ENCODE results near the gene PLCB2. TPM values are rescaled to one million over a fixed set of nuclear protein-coding genes. Genes with fewer than 3 reads are reported as not detected.

The PLCB2 gene
- total and polyA plus RNA-seq, 9 of the 15 experiments (the other 6 are each of a cell fraction or from before 2014, with no cell fraction given), result 0.37 to 12.3 (median 8.0) TPM

- 0 out of 2 replicates have a peak, but pooled peaks cover 3% of the 10 kb centered on the region for H4K20me1 ChIP-seq (replicated peaks; ENCODE audit: control insufficient read depth, insufficient read depth, low read length)
- H3K9me3 ChIP-seq (replicated peaks; ENCODE audit: control insufficient read depth, insufficient read depth, low read depth, low read length), result no peaks in the 10 kb centered on the region
- peaks cover 0 to 7% of the 10 kb centered on the region in 2 experiments; a peak in 1 of 5 replicates for H3K27me3 ChIP-seq (ENCODE audit: control insufficient read depth in 2 of 2, insufficient read depth in 2 of 2, low read length in 2 of 2)
- DNase-seq (ENCODE audit: extremely low read depth in 1 of 4, low spot score in 3 of 4), result peak in 1 of 4 experiments; percentile 7
- H3K27ac ChIP-seq (ENCODE audit: extremely low read depth, low read depth, low read length), result no peak overlapping the region
- H3K4me1 ChIP-seq (replicated peaks in 1 of 2; ENCODE audit: control insufficient read depth in 2 of 2, insufficient read depth in 2 of 2, low read length in 2 of 2), result peaks cover 26 to 41% of the 10 kb centered on the region in 2 experiments; a peak in 4 of 5 replicates
- POLR2A ChIA-PET, result interaction anchor here (0.6 to 1.8 kb wide), 4 partner anchors 15 to 39 kb away, joined by 3 to 6 read pairs (median 3); no protein-coding TSS in a partner anchor
- no peak overlapping the region for H3K4me3 ChIP-seq
- no TSS peak for BruUV-seq (replicated peaks)
- 54% methylated on average over 16 of the region's 19 CpGs for WGBS (ENCODE audit: insufficient coverage, low coverage, missing lambda C conversion rate)
- H3K79me2 ChIP-seq (ENCODE audit: control insufficient read depth, insufficient read depth, low read length), result no peaks in the 10 kb centered on the region
- H3K36me3 ChIP-seq (ENCODE audit: control insufficient read depth, insufficient read depth, low read length), result no peaks in the 10 kb centered on the region
- TF ChIP-seq KAT7 (CRISPR knock-in tag; IDR thresholded peaks at IDR 0.05; ENCODE audit: borderline replicate concordance) (peak; percentile 44; the same call in 1 of the 2 replicates), ZNF140 (CRISPR knock-in tag; IDR thresholded peaks at IDR 0.05) (no peak), ZNF436 (CRISPR knock-in tag; IDR thresholded peaks at IDR 0.05) (no peak), ZNF668 (CRISPR knock-in tag; IDR thresholded peaks at IDR 0.05) (no peak), DIDO1 (tag; IDR thresholded peaks at IDR 0.05; ENCODE audit: low read depth) (no peak)
- H3K4me2 ChIP-seq (ENCODE audit: insufficient read depth, low read length), result peak overlapping the region; percentile 71
- ATAC-seq, result no peak; the same call in 2 of the 3 replicates
- CTCF ChIA-PET (ENCODE audit: low intra/inter-chr PET ratio), result no interaction called here
- intact Hi-C loops (cut with micrococcal nuclease), result no loop called here
- H3K9ac ChIP-seq (ENCODE audit: insufficient read depth in 1 of 2, low read depth in 2 of 2, low read length in 2 of 2), result peak overlapping the region; percentile 10 to 84; a peak in 3 of 4 replicates
- H3K9me1 ChIP-seq (ENCODE audit: control insufficient read depth, insufficient read depth, low read length), result no peaks in the 10 kb centered on the region
- FAIRE-seq, result no peak
- H2AFZ ChIP-seq (ENCODE audit: low read depth, low read length), result peak overlapping the region; percentile 75; the same call in 1 of the 2 replicates
- in situ Hi-C loops (cut with MboI), result no loop called here
Observed at GRCh38 chr15:40239693-40240618, 67.8 kb downstream of the PLCB2 start.
